Natural killer cell treated with Interleukin-12 subunit alpha and Interleukin-12 subunit beta and Interleukin-15 and Interleukin-18, amount 100 ng/mL, for 72 hours (primary cell): ENCODE results near the gene SNX17. TPM values are rescaled to one million over a fixed set of nuclear protein-coding genes. Genes with fewer than 3 reads are reported as not detected.

Experiments
- ATAC-seq, 2 donors: fragments of 150-1000 bp; cut with Tn5 transposase in 1 of 2; sonication (Bioruptor Pico), chemical (Tn5 transposase) in 1 of 2; 2 replicates each; pipeline ENCODE4 v1.10.0; 2021
- DNase-seq: peaks from one replicate; pipeline ENCODE4 v3.0.0; 2022; ENCODE audit warnings: low spot score
- H3K27ac Mint-ChIP-seq, 2 donors: 1 replicate in 1 of 2; 2 replicates in 1 of 2; pipeline ENCODE4 v1.8.0; 2022; ENCODE audit warnings: mixed read lengths in 2 of 2, mild to moderate bottlenecking in 1 of 2, moderate library complexity in 1 of 2
- H3K27me3 Mint-ChIP-seq, 2 donors: 1 replicate in 1 of 2; 2 replicates in 1 of 2; pipeline ENCODE4 v1.8.0; 2022; ENCODE audit warnings: mixed read lengths in 2 of 2
- H3K36me3 Mint-ChIP-seq: one replicate; pipeline ENCODE4 v1.8.0; 2022; ENCODE audit warnings: mixed read lengths
- H3K4me1 Mint-ChIP-seq, 2 donors: 1 replicate in 1 of 2; 2 replicates in 1 of 2; pipeline ENCODE4 v1.8.0; 2022; ENCODE audit warnings: low read depth in 2 of 2, mixed read lengths in 2 of 2, mild to moderate bottlenecking in 1 of 2
- H3K4me3 Mint-ChIP-seq: one replicate; pipeline ENCODE4 v1.8.0; 2022; ENCODE audit warnings: mixed read lengths
- H3K9me3 Mint-ChIP-seq: 2 replicates; pipeline ENCODE4 v1.8.0; 2022; ENCODE audit warnings: mixed read lengths
- total RNA-seq, 2 donors: library from RNA; stranded (reverse); gene quantifications; one replicate each; pipeline ENCODE4 v1.2.3, GENCODE V29; 2022

The SNX17 gene
- total RNA-seq, 2 donors from 2014 or later = 100 to 113 TPM

- H3K9me3 Mint-ChIP-seq = no peaks in the 10 kb centered on the region
- DNase-seq = no peak
- peaks cover 10% of the 10 kb centered on the region for H3K36me3 Mint-ChIP-seq
- no peak overlapping the region for H3K4me3 Mint-ChIP-seq
- H3K4me1 Mint-ChIP-seq = peaks cover 29 to 43% of the 10 kb centered on the region in 2 donors
- no peak for ATAC-seq
- no peaks in the 10 kb centered on the region for H3K27me3 Mint-ChIP-seq
- H3K27ac Mint-ChIP-seq = peak overlapping the region in 1 of 2 donors; percentile 37
These were observed 6.6 kb downstream of the SNX17 start for GRCh38 chr2:27376866-27377617.

- Mint-ChIP-seq H3K27me3 (no peaks in the 10 kb centered on the region), H3K27ac (peak overlapping the region in 1 of 2 donors; percentile 37), H3K4me3 (no peak overlapping the region), H3K36me3 (peaks cover 7% of the 10 kb centered on the region), H3K9me3 (no peaks in the 10 kb centered on the region), H3K4me1 (peaks cover 24 to 39% of the 10 kb centered on the region in 2 donors)
- ATAC-seq = no peak
- DNase-seq = no peak
These were observed 7.2 kb downstream of the SNX17 start for GRCh38 chr2:27377618-27378095.

GRCh38 chr2:27378096-27378808 lies 7.8 kb downstream of the SNX17 start:
- Mint-ChIP-seq H3K4me3 (no peak overlapping the region), H3K27me3 (no peaks in the 10 kb centered on the region), H3K9me3 (no peaks in the 10 kb centered on the region), H3K36me3 (peaks cover 5% of the 10 kb centered on the region), H3K4me1 (peaks cover 20 to 35% of the 10 kb centered on the region in 2 donors), H3K27ac (peak overlapping the region in 1 of 2 donors; percentile 37)
- no peak for ATAC-seq
- DNase-seq = no peak

GRCh38 chr2:27378809-27379290 lies 8.4 kb downstream of the SNX17 start:
- DNase-seq (no peak), ATAC-seq (no peak)
- no peaks in the 10 kb centered on the region for H3K9me3 Mint-ChIP-seq
- H3K27ac Mint-ChIP-seq = peak overlapping the region; percentile 93 to 95
- H3K4me1 Mint-ChIP-seq = peaks cover 20 to 33% of the 10 kb centered on the region in 2 donors
- peak overlapping the region; percentile 87 for H3K4me3 Mint-ChIP-seq
- no peaks in the 10 kb centered on the region for H3K27me3 Mint-ChIP-seq
- H3K36me3 Mint-ChIP-seq = peaks cover 11% of the 10 kb centered on the region

- Mint-ChIP-seq H3K36me3 (peaks cover 17% of the 10 kb centered on the region), H3K27ac (peak overlapping the region; percentile 93 to 95), H3K27me3 (no peaks in the 10 kb centered on the region), H3K4me3 (peak overlapping the region; percentile 87), H3K9me3 (no peaks in the 10 kb centered on the region), H3K4me1 (peaks cover 20 to 35% of the 10 kb centered on the region in 2 donors)
- ATAC-seq = no peak
- DNase-seq = no peak
These were observed 9.0 kb downstream of the SNX17 start for GRCh38 chr2:27379383-27379835.

- DNase-seq (peak; percentile 86), ATAC-seq (peak; percentile 74 to 85)
- H3K27me3 Mint-ChIP-seq = no peaks in the 10 kb centered on the region
- H3K4me3 Mint-ChIP-seq = peak overlapping the region; percentile 87
- H3K9me3 Mint-ChIP-seq = no peaks in the 10 kb centered on the region
- peaks cover 21% of the 10 kb centered on the region for H3K36me3 Mint-ChIP-seq
- H3K27ac Mint-ChIP-seq = peak overlapping the region; percentile 93 to 95
- peaks cover 20 to 35% of the 10 kb centered on the region in 2 donors for H3K4me1 Mint-ChIP-seq
These were observed 9.6 kb downstream of the SNX17 start for GRCh38 chr2:27379836-27380625.

- H3K4me1 Mint-ChIP-seq = peaks cover 20 to 38% of the 10 kb centered on the region in 2 donors
- H3K36me3 Mint-ChIP-seq = peaks cover 30% of the 10 kb centered on the region
- H3K27me3 Mint-ChIP-seq = no peaks in the 10 kb centered on the region
- peak; percentile 94 to 96 for ATAC-seq
- peak within 1 kb of the TSS; percentile 87 for H3K4me3 Mint-ChIP-seq
- peak within 1 kb of the TSS; percentile 93 to 95 for H3K27ac Mint-ChIP-seq
- no peaks in the 10 kb centered on the region for H3K9me3 Mint-ChIP-seq
- peak; percentile 95 for DNase-seq
These were observed 10.5 kb downstream of the SNX17 start, which contains the start of gene ZNF513 for GRCh38 chr2:27380626-27381545. ZNF513 (minus strand) TSS chr2:27380734; CDS start chr2:27380526, 208 bp downstream.

GRCh38 chr2:27381577-27382181 lies 11.3 kb downstream of the SNX17 start:
- DNase-seq (no peak), ATAC-seq (no peak)
- Mint-ChIP-seq H3K27ac (peak overlapping the region; percentile 93 to 95), H3K27me3 (no peaks in the 10 kb centered on the region), H3K36me3 (peaks cover 30% of the 10 kb centered on the region), H3K4me3 (peak overlapping the region; percentile 87), H3K9me3 (no peaks in the 10 kb centered on the region), H3K4me1 (peaks cover 20 to 37% of the 10 kb centered on the region in 2 donors)

GRCh38 chr2:27390822-27391679 lies 20.6 kb downstream of the SNX17 start:
- Mint-ChIP-seq H3K27me3 (no peaks in the 10 kb centered on the region), H3K36me3 (peaks cover 11% of the 10 kb centered on the region), H3K9me3 (no peaks in the 10 kb centered on the region), H3K4me3 (peak overlapping the region; percentile 69), H3K4me1 (peaks cover 29 to 30% of the 10 kb centered on the region in 2 donors), H3K27ac (peak overlapping the region; percentile 80 to 94)
- DNase-seq (no peak), ATAC-seq (peak in 1 of 2 donors; percentile 80)

GRCh38 chr2:27393225-27393624 lies 22.8 kb downstream of the SNX17 start:
- Mint-ChIP-seq H3K36me3 (peaks cover 6% of the 10 kb centered on the region), H3K4me3 (no peak overlapping the region), H3K4me1 (peaks cover 28 to 35% of the 10 kb centered on the region in 2 donors), H3K9me3 (no peaks in the 10 kb centered on the region), H3K27ac (peak overlapping the region; percentile 34 to 42), H3K27me3 (no peaks in the 10 kb centered on the region)
- no peak for ATAC-seq
- no peak for DNase-seq

- no peaks in the 10 kb centered on the region for H3K9me3 Mint-ChIP-seq
- no peaks in the 10 kb centered on the region for H3K27me3 Mint-ChIP-seq
- ATAC-seq = no peak
- DNase-seq = no peak
- H3K36me3 Mint-ChIP-seq = no peaks in the 10 kb centered on the region
- peaks cover 22 to 24% of the 10 kb centered on the region in 2 donors for H3K4me1 Mint-ChIP-seq
- H3K4me3 Mint-ChIP-seq = no peak overlapping the region
- H3K27ac Mint-ChIP-seq = no peak overlapping the region
These were observed 28.5 kb downstream of the SNX17 start for GRCh38 chr2:27398962-27399361.
